CD4-positive, alpha-beta T cell treated with Interferon alpha-2 for 1 hour (primary cell): ENCODE measurements around the gene ZNF367.

Source experiments
- DNase-seq, 2 donors: peaks; one replicate each; pipeline ENCODE4 v3.0.0-alpha.2; 2020 to 2022

Gene ZNF367

GRCh38 chr9:96436063-96436455, 17.9 kb upstream of the ZNF367 start:
- peak in 1 of 2 donors; percentile 26 for DNase-seq

DNA sequence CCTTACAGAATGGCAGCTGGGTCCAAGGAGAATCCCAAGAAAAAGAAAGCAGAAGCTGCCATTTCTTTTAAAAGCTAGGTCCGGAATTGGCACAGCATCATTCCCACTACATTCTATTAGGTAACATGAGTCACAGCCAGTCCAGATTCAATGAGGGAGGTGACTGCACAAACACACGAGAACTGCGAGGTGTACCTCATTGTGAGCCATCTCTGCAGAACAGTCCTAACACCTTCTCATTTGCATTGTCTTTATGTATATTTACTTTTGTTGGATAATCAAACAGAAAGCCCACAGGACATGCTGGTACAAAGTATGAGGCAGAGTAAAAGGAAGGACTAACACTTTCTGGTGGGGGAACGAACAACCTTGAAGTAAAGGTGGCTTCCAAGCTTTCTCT, 17.2 kb upstream of the ZNF367 start:
- no peak for DNase-seq

- DNase-seq, result no peak
Observed at GRCh38 chr9:96430377-96430776, 12.2 kb upstream of the ZNF367 start.

DNA sequence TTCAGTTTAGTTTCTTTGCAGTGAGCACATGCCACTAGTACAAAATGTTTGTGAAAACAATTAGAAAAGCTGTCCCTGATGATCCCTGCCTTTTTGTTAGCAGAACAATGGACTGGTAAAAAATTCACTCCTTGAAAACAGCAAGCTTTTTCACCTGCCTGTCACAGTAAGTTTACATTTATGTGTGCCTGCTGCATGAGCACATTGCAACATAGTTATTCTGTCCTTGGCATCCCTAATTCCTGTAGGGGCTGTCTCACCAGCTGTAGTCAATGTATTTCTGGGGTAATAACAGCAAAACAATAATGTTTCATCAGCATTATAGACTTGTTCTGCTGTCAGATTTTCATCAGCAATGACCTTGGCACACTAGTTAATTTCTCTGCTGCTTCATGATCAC, 11.6 kb upstream of the ZNF367 start:
- DNase-seq, result no peak

DNA sequence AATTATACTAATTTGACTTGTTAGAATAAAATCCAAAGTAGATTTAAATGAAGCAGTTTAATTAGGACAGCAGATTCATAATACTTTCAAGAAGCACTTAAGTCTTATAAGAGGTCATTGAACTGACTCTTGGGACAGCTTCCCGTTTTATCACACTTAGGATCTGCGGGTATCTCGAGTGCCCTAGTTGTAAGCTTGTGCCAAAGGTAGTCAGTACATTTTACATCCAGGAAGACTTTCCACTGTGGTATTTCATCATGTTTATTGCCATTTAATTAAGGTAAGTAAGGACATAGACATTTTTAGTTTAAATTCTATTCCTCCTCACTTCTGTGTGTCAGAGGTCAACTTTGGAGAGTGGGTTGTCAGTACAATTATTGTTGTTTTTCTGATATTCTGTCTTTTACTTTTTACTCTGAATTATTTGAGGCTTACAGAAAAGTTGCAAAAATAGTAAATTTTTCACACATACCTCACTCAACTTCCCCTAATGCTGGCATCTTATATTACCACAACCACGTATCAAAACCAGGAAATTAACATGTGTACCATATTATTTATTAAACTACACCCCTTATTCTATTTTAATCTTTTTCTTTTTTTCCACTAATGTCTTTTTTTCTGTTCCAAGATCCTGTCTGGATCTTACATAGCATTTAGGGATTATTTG, 7.5 kb upstream of the ZNF367 start:
- peak in 1 of 2 donors; percentile 36 for DNase-seq

DNA sequence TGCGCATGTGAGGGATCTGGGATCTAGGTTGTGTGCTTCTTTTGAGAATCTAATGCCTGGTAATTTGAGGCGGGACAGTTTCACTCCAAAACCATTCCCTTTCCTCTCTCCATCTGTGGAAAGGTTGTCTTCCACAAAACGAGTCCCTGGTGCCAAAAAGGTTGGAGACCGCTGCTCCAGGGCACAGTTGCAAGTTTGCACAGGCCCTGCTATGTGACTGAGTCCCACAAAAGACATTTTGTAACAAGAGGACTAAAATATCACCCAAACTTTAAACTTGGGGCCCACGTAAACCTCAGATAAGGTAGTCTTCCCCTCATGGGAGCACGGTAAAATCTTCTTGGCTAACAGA, 5.8 kb upstream of the ZNF367 start:
- no peak for DNase-seq

DNA sequence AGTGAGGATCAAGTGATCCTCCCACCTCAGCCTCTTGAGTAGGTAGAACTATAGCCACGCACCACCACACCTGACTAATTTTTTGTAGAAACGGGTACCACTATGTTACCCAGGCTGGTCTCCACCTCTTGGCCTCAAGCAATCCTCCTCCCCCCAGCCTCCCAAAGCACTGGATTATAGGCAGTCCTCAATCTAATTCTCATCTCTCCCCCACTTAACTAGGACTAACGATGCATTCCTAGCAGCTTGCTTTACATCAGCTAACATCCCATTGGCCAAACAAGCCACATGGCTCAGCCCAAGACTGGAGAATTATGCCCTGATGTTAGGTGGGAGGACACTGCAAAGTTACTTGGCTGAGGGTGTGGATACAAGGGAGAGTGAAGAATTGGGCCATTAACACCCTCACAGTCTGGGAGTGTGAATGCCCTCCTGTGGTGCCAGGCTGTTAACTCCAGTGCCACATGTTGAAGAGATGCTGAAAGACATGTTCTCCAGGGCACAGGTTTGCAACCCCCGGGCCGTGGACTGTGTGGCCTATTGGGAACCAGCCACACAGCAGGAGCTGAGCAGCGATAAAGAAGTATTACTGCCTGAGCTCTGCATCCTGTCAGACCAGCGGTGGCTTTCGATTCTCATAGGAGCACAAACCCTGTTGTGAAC, 5.3 kb upstream of the ZNF367 start:
- no peak for DNase-seq

GRCh38 chr9:96420468-96421219, 2.5 kb upstream of the ZNF367 start:
- peak in 1 of 2 donors; percentile 9 for DNase-seq

DNA sequence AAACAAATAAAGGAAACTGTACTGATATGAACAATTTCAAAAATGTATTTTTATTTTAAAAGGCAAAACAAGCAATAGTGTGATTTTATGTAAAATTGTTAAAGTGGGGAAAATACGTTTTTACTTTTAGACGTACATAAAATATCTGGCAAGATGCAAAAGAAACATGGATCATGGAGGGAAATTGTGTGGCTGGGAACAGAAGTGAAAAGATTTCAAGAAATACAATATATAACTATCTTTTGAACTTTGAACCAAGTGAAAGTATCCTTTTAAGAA, 1.5 kb upstream of the ZNF367 start:
- no peak for DNase-seq

DNA sequence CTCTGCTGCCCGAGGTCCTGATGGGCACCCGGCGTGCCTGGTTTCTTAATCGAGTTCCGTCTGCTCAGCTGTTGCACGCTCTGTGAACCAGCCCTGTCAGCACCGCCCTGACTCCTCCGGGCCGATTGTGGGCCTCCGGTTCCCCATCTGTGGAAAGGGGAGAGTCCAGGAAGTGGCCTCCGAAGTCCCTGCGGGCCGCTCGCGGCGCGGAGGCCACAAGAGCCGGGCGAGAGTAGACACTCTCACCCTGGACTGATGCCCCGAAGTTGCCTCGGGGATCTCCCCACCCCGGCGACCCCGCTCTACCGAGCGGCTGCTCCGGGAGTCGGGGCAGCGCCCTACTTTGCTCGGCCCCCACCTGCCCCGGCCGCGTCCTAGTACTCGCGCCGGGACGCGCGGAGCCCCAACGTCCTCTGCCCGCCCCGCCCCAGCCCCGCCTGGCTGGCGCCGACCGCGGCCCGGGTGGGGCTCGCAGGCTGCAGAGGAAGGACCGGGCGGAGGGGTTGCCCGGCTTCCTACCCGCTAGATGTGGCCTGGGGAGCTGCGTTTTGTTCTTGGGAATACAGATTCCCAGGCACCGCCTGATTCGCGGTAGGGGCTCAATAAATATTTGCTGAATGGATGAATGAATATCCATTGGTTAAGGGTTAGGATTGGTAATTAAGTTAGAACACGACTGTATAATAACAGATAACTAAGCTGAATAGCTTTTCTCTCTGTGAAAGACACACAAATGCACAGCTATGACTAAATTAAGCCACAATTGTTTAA, 935 bp upstream of the ZNF367 start:
- DNase-seq, result peak; percentile 51 to 67

DNA sequence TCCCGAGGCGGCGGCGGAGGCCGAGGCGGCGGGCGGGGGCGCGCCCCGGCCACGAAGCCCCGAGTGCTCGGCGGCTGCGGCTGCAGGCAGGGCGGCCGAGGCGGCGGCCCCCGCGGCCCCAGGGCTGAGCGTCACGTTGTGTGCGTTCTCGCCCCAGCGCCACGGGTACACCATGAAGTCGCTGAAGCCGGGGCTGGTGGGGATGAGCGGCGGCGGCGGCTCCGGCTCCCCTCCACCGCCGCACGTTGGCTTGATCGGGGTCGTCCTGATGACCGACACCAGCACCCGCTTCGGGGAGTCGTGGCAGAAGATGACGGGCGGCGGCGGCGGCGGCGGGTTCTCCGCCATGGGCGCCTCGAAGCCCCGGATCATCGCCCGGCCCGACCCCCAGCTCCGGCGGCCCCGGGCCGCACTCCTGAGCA, 498 bp downstream of the ZNF367 start:
- no peak for DNase-seq

DNA sequence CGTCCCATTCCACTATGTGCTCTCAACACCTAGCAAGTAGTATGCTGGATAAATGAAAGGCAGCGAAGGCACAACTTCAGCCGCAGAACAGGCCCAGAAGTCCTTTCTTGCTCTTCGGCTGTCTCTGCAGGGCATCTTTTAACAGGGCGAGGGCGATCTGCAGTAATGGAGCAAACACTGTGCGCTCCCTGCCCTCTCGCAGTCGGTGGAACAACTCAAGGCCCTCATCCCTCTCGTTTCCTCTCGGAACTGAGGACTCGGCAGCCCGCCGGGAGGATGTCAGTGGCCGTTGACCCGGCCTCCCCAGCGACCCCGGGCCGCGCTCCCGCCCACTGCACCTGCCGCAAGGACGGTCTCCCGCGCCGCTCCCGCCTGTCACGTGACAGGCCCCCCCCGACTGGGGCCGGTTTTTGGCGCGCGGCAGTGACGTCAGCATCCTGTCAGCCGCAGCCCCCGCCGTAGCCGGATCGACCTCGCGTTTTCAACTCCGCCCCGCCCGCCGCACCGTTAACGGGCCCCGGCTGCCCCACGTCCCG, 1.1 kb downstream of the ZNF367 start:
- DNase-seq, result peak; percentile 87 to 93

DNA sequence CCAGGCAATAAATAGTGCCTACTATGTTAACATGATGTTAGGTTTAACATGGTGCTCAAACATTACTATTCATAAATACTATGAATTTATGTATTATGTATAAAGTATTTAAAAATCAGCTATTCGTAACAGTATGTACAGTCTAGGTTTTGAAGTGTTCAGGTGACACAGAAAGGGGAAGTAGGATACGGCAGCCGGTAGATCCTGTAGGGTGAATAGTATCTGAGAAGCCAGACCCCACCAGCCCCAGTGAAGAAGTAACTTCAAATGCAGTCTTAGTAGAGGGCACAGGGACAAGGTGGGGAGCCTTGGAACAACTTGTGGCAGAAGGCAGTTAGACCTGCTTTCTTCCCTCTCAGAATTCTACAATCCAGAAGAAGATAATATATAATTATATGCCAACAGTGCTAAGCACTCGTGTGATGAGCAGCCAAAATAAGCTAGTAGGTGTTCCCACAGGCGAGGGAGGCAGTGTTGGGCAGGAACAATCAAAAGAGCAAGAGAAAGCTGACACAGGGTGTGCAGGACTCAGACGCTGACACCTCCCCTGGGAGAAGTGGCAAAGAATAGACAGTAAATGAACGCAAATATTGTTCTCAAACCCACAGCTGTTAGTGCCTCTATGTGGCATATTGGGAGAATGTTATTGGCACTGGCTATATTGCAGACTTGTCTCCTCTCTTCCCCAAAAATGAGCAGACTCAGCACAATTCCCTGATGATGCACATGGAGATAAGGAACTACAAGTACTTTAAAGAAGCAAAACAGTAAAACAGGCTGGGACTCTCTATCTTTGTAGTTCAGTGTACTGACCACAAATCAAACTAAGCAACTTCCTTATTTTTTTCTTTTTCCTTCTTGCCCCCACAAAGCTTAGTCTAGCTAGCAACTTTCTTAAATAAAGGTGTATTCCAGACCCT, 4.6 kb downstream of the ZNF367 start:
- DNase-seq, result peak; percentile 20 to 38

GRCh38 chr9:96412174-96412913, 5.8 kb downstream of the ZNF367 start:
- no peak for DNase-seq

GRCh38 chr9:96411129-96411838, 6.9 kb downstream of the ZNF367 start:
- no peak for DNase-seq

DNA sequence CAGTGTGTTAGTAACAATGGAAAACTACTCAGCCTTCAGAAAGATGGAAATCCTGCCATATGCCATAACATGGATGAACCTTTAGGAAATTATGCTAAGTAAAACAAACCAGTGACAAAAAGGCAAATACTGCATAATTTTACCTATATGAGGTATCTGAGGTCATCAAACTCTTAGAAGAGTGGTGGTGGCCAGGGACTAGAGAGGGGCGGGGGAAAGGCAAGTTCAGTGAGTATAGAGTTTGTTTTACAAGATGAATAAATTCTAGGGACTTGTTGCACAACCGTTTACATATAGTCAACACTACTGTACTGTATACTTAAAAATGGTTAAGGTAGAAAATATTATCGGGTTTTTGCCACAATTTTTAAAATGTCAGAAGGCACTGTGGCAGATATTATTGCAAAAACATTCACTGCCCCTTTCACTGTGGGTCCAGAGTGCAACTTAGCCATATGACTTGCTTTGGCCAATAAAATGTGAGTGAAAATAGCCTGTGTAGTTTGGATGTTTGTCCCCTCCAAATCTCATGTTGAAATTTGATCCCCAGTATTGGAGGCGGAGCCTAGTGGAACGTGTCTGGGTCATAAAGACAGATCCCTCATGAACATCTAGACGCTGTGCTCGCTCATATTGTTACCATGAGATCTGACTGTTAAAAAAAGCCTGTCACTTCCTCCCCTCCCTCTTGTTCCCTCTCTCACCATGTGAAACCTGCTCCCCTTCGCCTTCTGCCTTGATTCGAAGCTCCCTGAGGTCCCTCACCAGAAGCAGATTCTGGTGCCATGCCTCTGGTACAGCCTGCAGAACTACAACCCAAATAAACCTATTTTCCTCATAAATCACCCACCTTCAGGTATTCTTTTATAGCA, 9.5 kb downstream of the ZNF367 start:
- DNase-seq, result no peak

DNA sequence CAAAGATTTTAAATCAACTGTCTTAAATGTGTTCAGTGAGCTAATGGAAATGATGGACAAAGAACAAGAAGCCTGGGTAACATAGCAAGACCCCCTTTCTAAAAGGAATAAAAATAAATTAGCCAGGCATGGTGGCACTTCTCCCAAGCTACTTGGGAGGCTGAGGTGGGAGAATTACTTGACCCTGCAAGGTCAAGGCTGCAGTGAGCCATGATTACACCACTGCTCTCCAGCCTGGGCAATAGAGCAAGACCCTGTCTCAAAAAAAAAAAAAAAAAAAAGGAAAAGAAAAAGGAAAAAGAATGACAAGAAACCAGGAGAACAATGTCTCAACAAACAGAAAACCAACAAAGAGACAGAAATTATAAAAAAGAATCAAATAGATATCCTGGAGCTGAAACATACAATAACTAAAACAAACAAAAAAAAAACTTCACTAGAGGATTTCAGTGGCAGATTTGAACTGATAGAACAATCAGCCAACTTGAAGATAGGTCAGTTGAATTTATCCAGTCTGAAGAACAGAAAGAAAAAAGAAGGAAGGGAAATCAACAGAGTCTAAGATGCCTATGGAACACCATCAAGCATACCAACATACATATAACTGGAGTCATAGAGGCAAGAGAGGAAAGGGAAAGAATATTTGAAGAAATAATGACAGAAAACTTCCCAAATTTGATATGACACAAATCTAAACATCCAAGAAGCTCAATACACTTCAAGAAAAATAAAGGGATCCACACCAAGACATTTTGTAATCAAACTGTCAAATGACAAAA, 17.8 kb downstream of the ZNF367 start:
- no peak for DNase-seq

DNA sequence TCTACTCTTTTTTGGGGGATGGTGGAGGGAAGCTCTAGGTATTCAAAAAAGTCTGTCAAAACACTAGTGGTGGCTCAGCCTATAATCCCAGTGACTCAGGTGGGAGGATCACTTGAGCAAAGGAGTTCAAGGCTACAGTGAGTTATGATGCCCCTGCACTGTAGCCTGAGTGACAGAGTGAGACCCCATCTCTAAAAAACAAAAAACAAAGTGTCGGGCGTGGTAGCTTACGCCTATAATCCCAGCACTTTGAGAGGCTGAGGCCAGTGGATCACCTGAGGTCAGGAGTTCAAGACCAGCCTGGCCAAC, 18.9 kb downstream of the ZNF367 start:
- DNase-seq, result no peak
